ENCODE results near the gene ZNF784. TPM values are rescaled to one million over a fixed set of nuclear protein-coding genes. Genes with fewer than 3 reads are reported as not detected.
A peak's percentile ranks its signal among the peaks of the same experiment; 100 is the strongest.

Gene ZNF784
- total RNA-seq, 2 experiments from 2014 or later, result 3.4 to 4.0 TPM

GRCh38 chr19:55638864-55639359 lies 14.5 kb upstream of the ZNF784 start:
- DNase-seq (ENCODE audit: low spot score), result peak; percentile 88
- no TSS peak for BruUV-seq (replicated peaks)
- H3K79me2 ChIP-seq (ENCODE audit: insufficient read depth, low read depth, low read length), result peaks cover 47% of the 10 kb centered on the region
- TF ChIP-seq, protein P1, sequence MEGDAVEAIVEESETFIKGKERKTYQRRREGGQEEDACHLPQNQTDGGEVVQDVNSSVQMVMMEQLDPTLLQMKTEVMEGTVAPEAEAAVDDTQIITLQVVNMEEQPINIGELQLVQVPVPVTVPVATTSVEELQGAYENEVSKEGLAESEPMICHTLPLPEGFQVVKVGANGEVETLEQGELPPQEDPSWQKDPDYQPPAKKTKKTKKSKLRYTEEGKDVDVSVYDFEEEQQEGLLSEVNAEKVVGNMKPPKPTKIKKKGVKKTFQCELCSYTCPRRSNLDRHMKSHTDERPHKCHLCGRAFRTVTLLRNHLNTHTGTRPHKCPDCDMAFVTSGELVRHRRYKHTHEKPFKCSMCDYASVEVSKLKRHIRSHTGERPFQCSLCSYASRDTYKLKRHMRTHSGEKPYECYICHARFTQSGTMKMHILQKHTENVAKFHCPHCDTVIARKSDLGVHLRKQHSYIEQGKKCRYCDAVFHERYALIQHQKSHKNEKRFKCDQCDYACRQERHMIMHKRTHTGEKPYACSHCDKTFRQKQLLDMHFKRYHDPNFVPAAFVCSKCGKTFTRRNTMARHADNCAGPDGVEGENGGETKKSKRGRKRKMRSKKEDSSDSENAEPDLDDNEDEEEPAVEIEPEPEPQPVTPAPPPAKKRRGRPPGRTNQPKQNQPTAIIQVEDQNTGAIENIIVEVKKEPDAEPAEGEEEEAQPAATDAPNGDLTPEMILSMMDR (conservative IDR thresholded peaks at IDR 0.05; ENCODE audit: low read length), result peak; percentile 87
- TF ChIP-seq EZH2phosphoT487 (IDR thresholded peaks at IDR 0.05; ENCODE audit: borderline replicate concordance, low read depth, low read length), result no peak
- ChIA-PET CTCF (ENCODE audit: unreplicated experiment) (no interaction called here), POLR2A (interaction anchor here (0.7 kb wide), 1 partner anchor 231 kb away, joined by 6 read pairs; the partner anchor contains the start of gene UBE2S)
- H4K20me1 ChIP-seq (ENCODE audit: insufficient read depth, low read length), result no peaks in the 10 kb centered on the region
- H2AFZ ChIP-seq (ENCODE audit: low read length), result no peak overlapping the region
- no peaks in the 10 kb centered on the region for H3K9me2 ChIP-seq (ENCODE audit: insufficient read depth, low read length)
- peaks cover 9% of the 10 kb centered on the region for H3K36me3 ChIP-seq (ENCODE audit: insufficient read depth, low read length)
- intact Hi-C loops (cut with micrococcal nuclease; ENCODE audit: unreplicated experiment), result no loop called here
- peak overlapping the region; percentile 39 for H3K4me3 ChIP-seq (ENCODE audit: low read depth, low read length, poor library complexity, severe bottlenecking)
- H3K9me3 ChIP-seq (ENCODE audit: low read length), result no peaks in the 10 kb centered on the region
- H3K27ac ChIP-seq (ENCODE audit: low read depth, low read length, poor library complexity, severe bottlenecking), result peak overlapping the region; percentile 86
- peak overlapping the region; percentile 89 for H3K4me2 ChIP-seq (ENCODE audit: low read length)
- H3K4me1 ChIP-seq (ENCODE audit: insufficient read depth, low read length, poor library complexity, severe bottlenecking), result peaks cover 57% of the 10 kb centered on the region

- Histone ChIP-seq H3K9me3 (ENCODE audit: low read length) (no peaks in the 10 kb centered on the region), H2AFZ (ENCODE audit: low read length) (no peak overlapping the region), H3K79me2 (ENCODE audit: insufficient read depth, low read depth, low read length) (peaks cover 39% of the 10 kb centered on the region), H3K4me1 (ENCODE audit: insufficient read depth, low read length, poor library complexity, severe bottlenecking) (peaks cover 53% of the 10 kb centered on the region), H3K27ac (ENCODE audit: low read depth, low read length, poor library complexity, severe bottlenecking) (no peak overlapping the region), H3K36me3 (ENCODE audit: insufficient read depth, low read length) (peaks cover 7% of the 10 kb centered on the region; the same call in 1 of the 2 replicates), H3K9me2 (ENCODE audit: insufficient read depth, low read length) (no peaks in the 10 kb centered on the region), H4K20me1 (ENCODE audit: insufficient read depth, low read length) (no peaks in the 10 kb centered on the region), H3K4me2 (ENCODE audit: low read length) (peak overlapping the region; percentile 24), H3K4me3 (ENCODE audit: low read depth, low read length, poor library complexity, severe bottlenecking) (no peak overlapping the region)
- no TSS peak for BruUV-seq (replicated peaks)
- CTCF ChIA-PET (ENCODE audit: unreplicated experiment), result interaction anchor here (0.6 kb wide), 1 partner anchor 13 kb away, joined by 3 read pairs; the partner anchor contains the start of gene ZNF784
- no peak for DNase-seq (ENCODE audit: low spot score)
- POLR2A ChIA-PET, result no interaction called here
- intact Hi-C loops (cut with micrococcal nuclease; ENCODE audit: unreplicated experiment), result no loop called here
- TF ChIP-seq EZH2phosphoT487 (IDR thresholded peaks at IDR 0.05; ENCODE audit: borderline replicate concordance, low read depth, low read length), result no peak
- TF ChIP-seq, protein P1 (conservative IDR thresholded peaks at IDR 0.05; ENCODE audit: low read length), result no peak
Observed at GRCh38 chr19:55637534-55637933, 13.2 kb upstream of the ZNF784 start.

- H3K4me2 ChIP-seq (ENCODE audit: low read length), result peak overlapping the region; percentile 100
- CTCF ChIA-PET (ENCODE audit: unreplicated experiment), result no interaction called here
- intact Hi-C loops (cut with micrococcal nuclease; ENCODE audit: unreplicated experiment), result no loop called here
- TF ChIP-seq, protein P1 (conservative IDR thresholded peaks at IDR 0.05; ENCODE audit: low read length), result no peak
- no peak for TF ChIP-seq EZH2phosphoT487 (IDR thresholded peaks at IDR 0.05; ENCODE audit: borderline replicate concordance, low read depth, low read length)
- H3K4me3 ChIP-seq (ENCODE audit: low read depth, low read length, poor library complexity, severe bottlenecking), result peak overlapping the region; percentile 98
- H3K9me2 ChIP-seq (ENCODE audit: insufficient read depth, low read length), result no peaks in the 10 kb centered on the region
- H3K9me3 ChIP-seq (ENCODE audit: low read length), result no peaks in the 10 kb centered on the region
- peaks cover 7% of the 10 kb centered on the region; the same call in 1 of the 2 replicates for H3K36me3 ChIP-seq (ENCODE audit: insufficient read depth, low read length)
- no peak overlapping the region for H3K27ac ChIP-seq (ENCODE audit: low read depth, low read length, poor library complexity, severe bottlenecking)
- POLR2A ChIA-PET, result no interaction called here
- no peak overlapping the region for H2AFZ ChIP-seq (ENCODE audit: low read length)
- no TSS peak for BruUV-seq (replicated peaks)
- peaks cover 57% of the 10 kb centered on the region for H3K4me1 ChIP-seq (ENCODE audit: insufficient read depth, low read length, poor library complexity, severe bottlenecking)
- DNase-seq (ENCODE audit: low spot score), result no peak
- no peaks in the 10 kb centered on the region for H4K20me1 ChIP-seq (ENCODE audit: insufficient read depth, low read length)
- H3K79me2 ChIP-seq (ENCODE audit: insufficient read depth, low read depth, low read length), result peaks cover 31% of the 10 kb centered on the region
Observed at GRCh38 chr19:55636723-55637122, 12.4 kb upstream of the ZNF784 start.
